ENCODE data around the gene CD81.
"Not testable (repeated sequence)": the region's sequence is repeated elsewhere in the genome, so short reads cannot be mapped to it uniquely, and the experiment has no call there.

The CD81 gene

DNA sequence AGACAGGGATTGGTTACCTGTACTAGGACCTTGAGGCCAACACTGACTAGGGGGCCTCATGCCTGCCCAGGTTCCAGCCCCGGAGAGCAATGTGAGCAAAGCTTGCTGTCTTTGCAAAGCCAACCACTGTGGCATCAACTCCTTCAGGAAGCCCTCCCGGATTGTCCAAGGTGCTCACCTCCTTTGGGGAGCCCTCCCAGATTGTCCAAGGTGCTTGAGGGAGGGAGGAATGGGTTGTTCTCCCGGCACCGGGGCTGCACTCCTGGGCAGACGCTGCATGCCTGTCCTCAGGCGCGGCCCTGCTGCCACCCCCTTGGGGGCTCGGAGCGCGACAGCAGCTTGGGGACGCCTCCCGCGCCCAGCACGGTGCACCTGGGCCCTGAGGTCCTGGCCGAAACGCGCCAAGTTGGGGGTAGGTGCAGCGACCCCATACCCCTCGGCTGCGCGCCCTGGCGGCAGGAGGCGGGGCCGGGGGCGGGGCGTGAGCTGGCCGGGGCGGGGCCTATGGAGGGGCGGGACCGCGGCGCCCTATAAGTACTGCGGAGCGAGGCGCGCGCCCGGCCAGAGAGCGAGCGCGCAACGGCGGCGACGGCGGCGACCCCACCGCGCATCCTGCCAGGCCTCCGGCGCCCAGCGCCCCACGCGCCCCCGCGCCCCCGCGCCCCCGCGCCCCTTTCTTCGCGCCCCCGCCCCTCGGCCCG is at the start of gene CD81:
Gene CD81 (plus strand): TSS at position 560 of the 701 bp plus-strand sequence. CDS start 240 bp downstream, outside the sequence.
- peak; percentile 81 for DNase-seq

DNA sequence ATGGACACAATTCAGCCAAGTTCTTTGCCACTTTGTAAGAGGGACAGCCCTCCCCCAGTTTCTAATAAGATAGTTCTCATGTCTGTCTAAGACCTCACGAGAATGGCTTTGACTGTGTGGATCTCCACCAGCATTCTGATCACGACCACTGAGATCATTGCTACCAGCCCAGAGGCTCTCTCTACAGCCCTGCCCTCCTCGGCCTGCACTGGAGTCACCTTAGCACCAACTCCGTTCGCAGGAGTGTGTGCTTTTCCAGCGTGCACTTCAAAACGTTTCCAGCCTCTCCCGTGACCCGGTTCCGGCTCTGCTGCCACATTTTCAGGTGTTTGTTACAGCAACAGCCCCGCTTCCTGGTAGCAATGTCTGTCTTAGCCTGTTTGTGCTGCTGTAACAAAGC is 49.1 kb upstream of the CD81 start:
- DNase-seq = no peak

DNA sequence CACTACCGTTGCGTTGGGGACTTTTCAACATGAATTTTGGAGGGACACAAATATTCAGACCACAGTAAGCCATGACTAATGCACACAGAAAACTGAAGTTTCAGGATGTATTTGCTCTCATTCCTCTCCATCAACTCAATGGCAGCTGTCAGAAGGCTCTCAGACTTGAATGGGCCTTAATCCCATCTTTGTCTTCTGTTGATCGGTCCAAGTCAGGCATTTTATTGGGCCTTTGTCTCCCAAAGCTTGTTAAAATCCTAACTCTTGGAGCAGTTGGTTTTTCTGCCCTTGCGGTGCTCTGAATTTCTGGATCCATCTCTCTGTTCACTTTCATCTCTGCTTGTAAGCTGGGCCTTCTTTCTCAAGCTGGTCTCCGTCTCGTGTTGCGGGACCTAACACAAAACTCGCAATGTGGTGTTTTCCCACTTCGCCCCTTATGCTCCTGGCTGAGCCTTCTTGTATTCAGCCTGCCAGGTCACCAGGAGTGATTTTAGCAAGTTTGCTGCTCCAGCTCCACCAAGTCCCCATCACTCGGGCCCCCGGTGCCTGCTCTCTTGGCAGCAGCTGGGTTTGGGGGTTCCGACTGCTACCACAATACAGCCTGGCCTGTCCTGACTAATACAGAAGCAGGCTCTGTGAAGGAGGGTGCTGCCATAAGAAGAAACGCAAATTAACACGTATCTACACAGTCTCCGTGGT is 48.3 kb upstream of the CD81 start:
- DNase-seq = no peak

- no peak for DNase-seq
Observed at GRCh38 chr11:2329551-2329950, 47.6 kb upstream of the CD81 start.

GRCh38 chr11:2330696-2331095 is 46.4 kb upstream of the CD81 start:
- DNase-seq = no peak

DNA sequence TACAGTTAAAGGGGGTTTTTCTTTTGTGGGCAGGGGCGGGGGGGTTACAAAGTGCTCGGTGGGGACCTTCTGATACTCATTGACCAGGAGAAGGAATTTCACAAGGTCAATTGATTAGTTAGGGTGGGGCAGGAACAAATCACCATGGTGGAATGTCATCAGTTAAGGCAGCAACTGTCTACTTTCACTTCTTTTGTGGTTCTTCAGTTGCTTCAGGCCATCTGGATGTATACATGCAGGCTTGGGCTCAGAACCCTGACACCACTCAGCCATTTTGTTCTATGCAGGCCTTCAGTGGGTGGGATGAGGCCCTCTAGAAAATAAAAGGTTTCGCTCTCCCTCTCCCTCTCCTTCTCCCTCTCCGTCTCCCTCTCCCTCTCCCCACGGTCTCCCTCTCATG is 45.7 kb upstream of the CD81 start:
- DNase-seq = no peak

- not testable (repeated sequence) for DNase-seq
Observed at GRCh38 chr11:2332569-2332968, 44.5 kb upstream of the CD81 start.

DNA sequence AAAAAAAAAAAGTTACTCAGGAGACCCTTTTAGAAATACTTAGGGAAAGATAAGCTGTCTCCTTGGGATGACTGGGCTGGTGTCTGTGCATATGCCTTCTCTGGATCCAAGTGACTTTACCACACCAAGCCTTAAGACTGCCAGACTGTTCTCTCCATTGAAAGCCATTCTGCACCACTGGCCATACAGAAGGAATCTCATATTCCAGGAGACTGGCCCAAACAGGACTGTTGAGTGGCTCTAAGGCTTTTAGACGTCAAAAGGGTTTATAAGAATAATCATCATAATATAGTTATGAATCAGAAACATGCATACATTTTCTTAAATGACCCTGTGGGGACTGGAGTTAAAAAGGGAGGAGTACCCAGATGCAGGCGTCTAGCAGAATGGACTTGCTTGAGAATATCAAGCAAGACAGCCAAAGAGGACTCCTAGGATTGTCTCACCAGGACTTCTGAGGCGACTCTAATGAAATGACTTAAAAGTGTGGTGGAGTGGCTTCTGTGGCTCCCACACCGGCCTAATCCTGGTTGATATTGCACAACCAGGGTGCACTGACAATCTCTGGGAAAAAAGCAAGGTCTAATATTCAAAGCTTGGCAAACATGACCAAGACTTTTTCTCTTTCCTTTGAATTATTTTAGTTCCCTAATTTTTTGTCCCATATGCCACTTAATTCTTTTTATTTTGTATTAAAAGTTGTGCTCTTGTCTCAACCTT is 43.5 kb upstream of the CD81 start:
- not testable (repeated sequence) for DNase-seq

DNA sequence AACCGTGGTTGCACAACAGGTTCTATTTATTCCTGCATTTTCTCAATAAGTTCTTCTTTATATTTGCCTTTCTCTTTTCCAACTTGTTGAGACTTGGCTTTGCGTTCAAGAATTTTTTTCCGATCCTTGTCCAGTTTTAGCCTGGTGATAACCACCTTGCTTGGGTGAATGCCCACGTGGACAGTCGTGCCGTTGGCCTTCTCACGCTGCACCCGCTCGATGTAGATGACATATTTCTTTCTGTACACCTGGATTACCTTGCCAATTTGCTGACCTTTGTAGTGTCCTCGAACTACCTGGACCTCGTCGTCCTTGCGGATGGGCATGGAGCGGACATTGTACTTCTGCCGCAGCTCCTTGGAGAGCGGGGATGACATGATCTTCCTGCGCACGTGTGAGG is 41.8 kb upstream of the CD81 start:
- DNase-seq = not testable (repeated sequence)

- DNase-seq = not testable (repeated sequence)
Observed at GRCh38 chr11:2338760-2339159, 38.4 kb upstream of the CD81 start.

GRCh38 chr11:2342557-2342956 is 34.6 kb upstream of the CD81 start:
- no peak for DNase-seq

- DNase-seq = no peak
Observed at GRCh38 chr11:2342981-2343380, 34.1 kb upstream of the CD81 start.

GRCh38 chr11:2343502-2343901 is 33.6 kb upstream of the CD81 start:
- DNase-seq = no peak

DNA sequence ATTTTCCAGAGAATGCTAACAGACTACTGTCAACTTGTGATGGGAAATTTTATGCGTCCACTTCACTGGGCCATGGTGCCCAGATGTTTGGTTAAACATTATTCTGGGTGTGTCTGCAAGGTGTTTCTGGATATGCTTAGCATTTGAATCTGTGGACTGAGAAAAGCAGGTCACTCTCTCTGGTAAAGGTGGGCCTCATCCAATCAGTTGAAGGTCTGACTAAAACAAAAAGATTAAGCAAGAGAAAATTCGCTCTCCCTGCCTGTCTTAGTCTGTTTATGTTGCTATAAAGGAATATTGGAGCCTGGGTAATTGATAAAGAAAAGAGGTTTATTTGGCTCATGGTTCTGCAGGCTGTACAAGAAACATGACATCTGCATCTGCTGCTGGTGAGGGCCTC is 32.1 kb upstream of the CD81 start:
- DNase-seq = no peak

GRCh38 chr11:2346014-2346413 is 31.1 kb upstream of the CD81 start:
- DNase-seq = no peak

- DNase-seq = no peak
Observed at GRCh38 chr11:2346586-2347307, 30.4 kb upstream of the CD81 start.

- no peak for DNase-seq
Observed at GRCh38 chr11:2347308-2347830, 29.7 kb upstream of the CD81 start.

DNA sequence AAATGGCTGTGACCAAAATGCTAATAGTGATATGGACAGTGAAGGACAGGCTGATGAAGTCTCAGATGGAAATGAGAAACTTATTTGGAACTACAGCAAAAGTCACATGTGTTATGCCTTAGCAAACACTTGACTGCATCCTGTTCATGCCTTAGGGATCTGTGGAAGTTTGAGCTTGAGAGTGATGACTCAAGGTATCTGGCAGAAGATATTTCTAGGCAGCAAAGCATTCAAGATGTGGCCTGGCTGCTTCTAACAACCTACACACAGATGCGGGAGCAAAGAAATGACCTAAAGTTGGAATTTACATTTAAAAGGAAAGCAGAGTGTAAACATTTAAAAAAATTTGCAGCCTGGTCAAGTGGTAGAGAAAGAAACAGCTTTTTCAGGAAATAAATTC is 28.1 kb upstream of the CD81 start:
- no peak for DNase-seq

- DNase-seq = no peak
Observed at GRCh38 chr11:2351701-2352100, 25.4 kb upstream of the CD81 start.

- DNase-seq = no peak
Observed at GRCh38 chr11:2352420-2352819, 24.7 kb upstream of the CD81 start.

GRCh38 chr11:2355000-2355644 is 22.0 kb upstream of the CD81 start:
- no peak for DNase-seq

DNA sequence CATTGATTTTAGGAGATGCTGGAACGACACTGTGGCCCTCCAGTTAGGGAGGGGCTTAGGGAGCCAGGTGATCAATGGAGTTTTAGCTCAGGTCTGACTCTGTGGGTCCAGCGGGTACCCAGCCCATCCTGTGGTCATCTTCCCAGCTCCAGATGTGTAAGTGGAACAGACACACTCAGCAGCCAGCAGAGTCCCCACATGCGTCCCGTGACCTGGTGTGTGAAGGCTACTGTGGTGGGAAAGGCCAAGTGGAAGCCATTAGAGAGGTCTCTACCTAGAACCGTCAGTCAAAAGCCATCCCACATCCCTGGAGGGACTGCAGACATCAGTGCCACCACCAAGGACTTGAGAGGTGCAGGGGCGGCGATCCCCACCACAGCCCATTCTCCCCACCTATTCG is 19.9 kb upstream of the CD81 start:
- no peak for DNase-seq
